Epithelial cell of esophagus (primary cell): ENCODE data around the gene RNF220.

Experiments used
- DNase-seq: peaks from one replicate; pipeline ENCODE4 v3.0.0; 2010; ENCODE audit warnings: low read depth
- H3K4me3 ChIP-seq: 2 replicates; pipeline ENCODE4 v1.5.1; 2011; ENCODE audit warnings: mild to moderate bottlenecking, low read length, control low read depth
- CTCF ChIP-seq: IDR thresholded peaks from 2 replicates; pipeline ENCODE4 v1.5.1; 2011; ENCODE audit warnings: low read depth, mild to moderate bottlenecking, low read length, control low read depth, inconsistent platforms; ENCODE audit not compliant: insufficient read depth; ENCODE audit errors: missing control alignments

RNF220 gene

GRCh38 chr1:44367944-44368343, 37.1 kb upstream of the RNF220 start:
- no peak for DNase-seq
- H3K4me3 ChIP-seq: no peak overlapping the region
- no peak for TF ChIP-seq CTCF

- H3K4me3 ChIP-seq: no peak overlapping the region
- no peak for DNase-seq
- TF ChIP-seq CTCF: no peak
These were observed 36.4 kb upstream of the RNF220 start for GRCh38 chr1:44368471-44369151.

GRCh38 chr1:44371206-44371605, 33.8 kb upstream of the RNF220 start:
- no peak for TF ChIP-seq CTCF
- DNase-seq: no peak

GRCh38 chr1:44375547-44375946, 29.5 kb upstream of the RNF220 start:
- TF ChIP-seq CTCF: no peak
- no peak overlapping the region for H3K4me3 ChIP-seq
- DNase-seq: no peak

More at GRCh38 chr1:44371206-44371605, 33.8 kb upstream of the RNF220 start:
- no peak overlapping the region for H3K4me3 ChIP-seq

GRCh38 chr1:44377925-44378784, 26.9 kb upstream of the RNF220 start:
- H3K4me3 ChIP-seq: no peak overlapping the region
- TF ChIP-seq CTCF: peak; percentile 73
- DNase-seq: peak; percentile 62

DNA sequence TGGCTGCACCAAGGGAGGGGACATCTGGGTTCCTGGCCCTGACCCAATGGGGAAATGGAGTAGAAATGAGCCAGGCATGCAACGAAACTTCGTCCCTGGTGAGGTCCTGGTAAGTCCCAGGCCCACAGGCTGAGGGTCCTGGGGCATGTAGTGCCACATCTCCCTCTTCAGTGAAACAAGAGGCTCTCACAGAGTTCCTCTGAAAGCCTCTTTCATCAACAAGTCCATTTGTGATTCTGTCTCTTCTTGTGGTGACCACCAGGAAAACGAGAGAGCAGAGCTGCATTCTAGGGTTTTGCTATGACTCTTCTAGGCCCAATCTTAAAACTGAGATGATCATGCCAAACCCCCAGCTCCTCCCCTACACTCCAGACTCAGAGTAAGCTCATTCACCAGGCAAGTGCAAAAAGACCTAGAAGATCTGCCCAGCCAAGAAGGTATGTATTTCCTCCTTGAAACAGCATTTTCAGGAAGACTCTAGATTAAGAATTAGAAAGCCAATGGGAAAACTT, 24.3 kb upstream of the RNF220 start:
- no peak overlapping the region for H3K4me3 ChIP-seq
- DNase-seq: no peak
- TF ChIP-seq CTCF: no peak

DNA sequence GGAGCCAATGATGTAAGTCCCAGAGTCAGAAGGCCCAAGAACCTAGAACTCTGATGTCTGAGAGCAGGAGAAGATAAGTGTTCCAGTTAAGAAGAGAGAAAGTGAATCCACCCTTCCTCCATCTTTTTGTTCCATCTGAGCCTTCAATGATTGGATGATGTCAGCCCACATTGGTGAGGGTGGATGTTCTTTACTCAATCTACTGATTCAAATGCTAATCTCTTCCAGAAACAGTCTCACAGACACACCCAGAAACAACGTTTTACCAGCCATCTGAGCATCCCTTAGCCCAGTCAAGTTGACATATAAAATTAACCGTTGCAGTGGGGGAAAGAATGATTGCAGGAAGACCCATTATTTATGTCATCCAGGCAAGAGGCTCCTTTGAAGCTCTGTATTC, 16.5 kb upstream of the RNF220 start:
- TF ChIP-seq CTCF: no peak
- DNase-seq: no peak

More for the DNA sequence above, 16.5 kb upstream of the RNF220 start:
- no peak overlapping the region for H3K4me3 ChIP-seq
